K562 (cell line): Measurements from ENCODE around the gene CNOT1. TPM values are rescaled to one million over a fixed set of nuclear protein-coding genes. Genes with fewer than 3 reads are reported as not detected.
A peak's percentile ranks its signal among the peaks of the same experiment; 100 is the strongest.

Source experiments
- BCL6 ChIP-seq: fragments of 250-450 bp; sonication (Bioruptor Pico); IDR thresholded peaks from 2 replicates; pipeline ENCODE4 v1.4.0; 2020
- BMI1 ChIP-seq: fragments of 150-350 bp; IDR thresholded peaks from 2 replicates; pipeline ENCODE4 v1.6.1; 2014; ENCODE audit warnings: low read length
- HDAC8 ChIP-seq: fragments of 450-650 bp; IDR thresholded peaks from 2 replicates; pipeline ENCODE4 v1.6.1; 2016; ENCODE audit warnings: mild to moderate bottlenecking, missing genetic modification characterization, moderate library complexity, missing compliant biosample characterization
- MYC ChIP-seq, 2 experiments: fragments of 250-450 bp in 1 of 2; sonication (Bioruptor Pico) in 1 of 2; IDR thresholded peaks; 2 replicates each; pipeline versions ENCODE4 v1.5.1 to v1.6.1; 2012 to 2021; ENCODE audit warnings: low read depth in 2 of 2, borderline replicate concordance in 1 of 2, improper control_type of control experiment in 1 of 2, low read length in 1 of 2, mild to moderate bottlenecking in 1 of 2, moderate library complexity in 1 of 2
- NCOA2 ChIP-seq, 2 experiments: fragments of 450-650 bp; IDR thresholded peaks; 2 replicates each; pipeline ENCODE4 v1.6.1; 2018; ENCODE audit warnings: mild to moderate bottlenecking in 2 of 2, moderate library complexity in 1 of 2; ENCODE audit not compliant: partially characterized antibody in 2 of 2
- NFE2L1 ChIP-seq: fragments of 450-650 bp; IDR thresholded peaks from 2 replicates; pipeline ENCODE4 v1.6.1; 2016; ENCODE audit warnings: missing genetic modification characterization, low read depth, mild to moderate bottlenecking, missing compliant biosample characterization, moderate library complexity, borderline replicate concordance
- NR2C1 ChIP-seq, 2 experiments: fragments of 450-650 bp; IDR thresholded peaks; 2 replicates each; pipeline ENCODE4 v1.6.1; 2017; ENCODE audit warnings: mild to moderate bottlenecking in 2 of 2, antibody characterized with exemption in 1 of 2, inconsistent platforms in 1 of 2, missing compliant biosample characterization in 1 of 2, missing genetic modification characterization in 1 of 2
- OTX1 ChIP-seq: fragments of 450-650 bp; formaldehyde crosslinking; IDR thresholded peaks from 2 replicates; pipeline ENCODE4 v1.4.0; 2022; ENCODE audit warnings: mild to moderate bottlenecking
- PML ChIP-seq: IDR thresholded peaks from 2 replicates; pipeline ENCODE4 v1.6.1; 2012; ENCODE audit warnings: low read length, inconsistent platforms
- POLR3A ChIP-seq: IDR thresholded peaks from 2 replicates; pipeline ENCODE4 v1.6.1; 2011; ENCODE audit warnings: borderline replicate concordance, mild to moderate bottlenecking, moderate library complexity; ENCODE audit not compliant: insufficient read length, insufficient read depth; ENCODE audit errors: extremely low read depth
- PTRF ChIP-seq: fragments of 450-650 bp; IDR thresholded peaks from 2 replicates; pipeline ENCODE4 v1.6.1; 2016; ENCODE audit warnings: mild to moderate bottlenecking, missing genetic modification characterization, missing compliant biosample characterization
- RCOR1 ChIP-seq, 2 experiments: IDR thresholded peaks; 2 replicates each; pipeline ENCODE4 v1.6.1; 2012; ENCODE audit warnings: low read depth in 2 of 2, low read length in 2 of 2, borderline replicate concordance in 1 of 2, improper control_type of control experiment in 1 of 2
- SNIP1 ChIP-seq: fragments of 450-650 bp; IDR thresholded peaks from 2 replicates; pipeline ENCODE4 v1.7.1; 2017; ENCODE audit warnings: low read depth, mild to moderate bottlenecking
- YBX1 ChIP-seq: fragments of 450-650 bp; IDR thresholded peaks from 2 replicates; pipeline ENCODE4 v1.7.1; 2016; ENCODE audit warnings: mild to moderate bottlenecking
- ZNF347 ChIP-seq: fragments of 450-650 bp; formaldehyde crosslinking; IDR thresholded peaks from 2 replicates; pipeline ENCODE4 v1.4.0; 2020; ENCODE audit warnings: low read depth, mild to moderate bottlenecking, moderate library complexity
- ZNF436 ChIP-seq: fragments of 250-450, 450-650 bp; sonication (Bioruptor Pico); formaldehyde crosslinking; IDR thresholded peaks from 2 replicates; pipeline ENCODE4 v1.7.0; 2020; ENCODE audit warnings: mild to moderate bottlenecking
- ZNF445 ChIP-seq: fragments of 250-450 bp; sonication (Bioruptor Pico); IDR thresholded peaks from 2 replicates; pipeline ENCODE4 v1.4.0; 2020; ENCODE audit warnings: low read depth, mild to moderate bottlenecking, moderate library complexity
- ZNF57 ChIP-seq: fragments of 450-650 bp; formaldehyde crosslinking; IDR thresholded peaks from 2 replicates; pipeline ENCODE4 v1.4.0; 2020; ENCODE audit warnings: mild to moderate bottlenecking, moderate library complexity
- ZNF668 ChIP-seq: fragments of 250-450 bp; sonication (Bioruptor Pico); IDR thresholded peaks from 2 replicates; pipeline ENCODE4 v1.8.0; 2022; ENCODE audit warnings: mild to moderate bottlenecking, inconsistent platforms
- polyA plus RNA-seq, 8 experiments: library from polyadenylated mRNA; depleted of rRNA in 4 of 8; stranded (reverse) in 5 of 8; unstranded in 3 of 8; fragments of >200 nt; fragmentation: Nextera tagmentation in 2 of 8; fragmentation: Illumina TruSeq in 1 of 8; extraction: Ambion mirVana in 2 of 8; extraction: Trizol in 1 of 8; gene quantifications; 2 replicates each; pipeline versions ENCODE4 v1.2.1 to v1.2.3, GENCODE V29; 2011 to 2014; ENCODE audit warnings: inconsistent platforms in 1 of 8, missing spikeins in 1 of 8
- total RNA-seq, 7 experiments: library from RNA; depleted of rRNA in 6 of 7; stranded (reverse); fragments of >200 nt in 6 of 7; fragmentation: Illumina TruSeq in 2 of 7; extraction: Trizol in 2 of 7; gene quantifications; 2 replicates each; pipeline versions ENCODE4 v1.2.1 to v1.2.3, GENCODE V29; 2011 to 2021; ENCODE audit warnings: low replicate concordance in 1 of 7
- TF ChIP-seq, protein P1 (sequence below): fragments of 150-350 bp; IDR thresholded peaks from 2 replicates; pipeline ENCODE4 v1.6.1; 2014; ENCODE audit warnings: low read depth, mild to moderate bottlenecking, low read length, borderline replicate concordance
- TF ChIP-seq, protein P2 (sequence below), 3 experiments: fragments of 200-800 bp in 1 of 3; fragments of 250-450 bp in 1 of 3; fragments of 450-650 bp in 1 of 3; sonication (Bioruptor Pico) in 1 of 3; sonication (Bioruptor generic) in 1 of 3; formaldehyde crosslinking in 1 of 3; IDR thresholded peaks; 2 replicates each; pipeline versions ENCODE4 v1.6.1 to v1.8.0; 2016 to 2022; ENCODE audit warnings: mild to moderate bottlenecking in 2 of 3, missing genetic modification characterization in 2 of 3, missing compliant biosample characterization in 1 of 3, moderate library complexity in 1 of 3

CNOT1 gene
- total and polyA plus RNA-seq, 9 of the 15 experiments (the other 6 are each of a cell fraction or from before 2014, with no cell fraction given), result 110 to 270 (median 220) TPM

DNA sequence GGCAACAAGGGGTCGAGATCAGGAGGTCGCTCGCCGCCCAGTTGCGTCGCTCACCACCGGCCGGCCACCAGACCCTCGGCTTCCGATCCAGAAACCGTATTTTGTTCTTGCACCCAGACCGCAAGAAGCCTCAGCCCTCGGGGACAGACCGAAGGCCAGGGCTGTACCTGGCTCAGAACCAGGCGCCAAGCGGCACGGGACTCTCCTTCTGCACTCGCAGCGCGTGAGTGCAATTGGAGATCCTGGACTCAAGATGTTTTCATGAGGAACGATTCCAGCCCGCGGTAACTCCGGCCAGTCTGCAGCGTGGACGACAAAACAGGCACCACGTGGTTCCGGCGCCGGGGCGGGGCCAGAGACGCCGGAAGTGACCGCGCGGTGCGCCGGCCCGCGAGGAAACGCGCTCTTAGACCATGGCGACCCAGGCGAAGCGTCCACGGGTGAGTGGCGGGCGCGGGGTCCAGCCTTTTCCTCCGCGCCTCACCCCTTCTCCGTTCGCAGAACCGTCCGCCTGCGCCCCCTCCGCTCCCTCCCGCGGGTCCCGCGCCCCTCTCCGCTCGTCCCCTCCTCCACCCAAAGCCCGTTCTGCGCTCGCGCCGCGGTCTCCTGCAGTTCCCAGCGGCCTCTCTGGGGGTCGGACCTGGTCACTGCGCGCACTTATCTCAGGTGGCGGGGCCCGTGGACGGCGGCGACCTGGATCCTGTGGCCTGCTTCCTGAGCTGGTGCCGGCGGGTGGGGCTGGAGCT is 114.3 kb downstream of the CNOT1 start, which contains the start of gene SETD6 (continued):
- TF ChIP-seq OTX1 (CRISPR knock-in tag) (peak; percentile 79; the same call in 1 of the 2 replicates), POLR3A (no peak), ZNF668 (CRISPR knock-in tag) (no peak), BCL6 (no peak), PML (no peak), NFE2L1 (no peak), MYC (IDR thresholded peaks at IDR 0.05; ENCODE audit: low read depth, low read length) (peak; percentile 98), MYC (CRISPR knock-in tag; IDR thresholded peaks at IDR 0.05; ENCODE audit: borderline replicate concordance, low read depth) (peak; percentile 95; the same call in 1 of the 2 replicates), SNIP1 (no peak), ZNF57 (CRISPR knock-in tag) (no peak), NR2C1 (IDR thresholded peaks at IDR 0.05) (no peak), NR2C1 (tag; IDR thresholded peaks at IDR 0.05) (no peak), ZNF347 (CRISPR knock-in tag) (no peak), PTRF (tag) (no peak), YBX1 (no peak), NCOA2 (IDR thresholded peaks at IDR 0.05; ENCODE audit: partially characterized antibody in 2 of 2) (no peak), HDAC8 (tag) (no peak), ZNF445 (CRISPR knock-in tag) (no peak), ZNF436 (CRISPR knock-in tag) (no peak), BMI1 (no peak), RCOR1 (IDR thresholded peaks at IDR 0.05; ENCODE audit: borderline replicate concordance in 1 of 2, low read depth in 2 of 2, low read length in 2 of 2) (no peak)
- TF ChIP-seq, protein P1, sequence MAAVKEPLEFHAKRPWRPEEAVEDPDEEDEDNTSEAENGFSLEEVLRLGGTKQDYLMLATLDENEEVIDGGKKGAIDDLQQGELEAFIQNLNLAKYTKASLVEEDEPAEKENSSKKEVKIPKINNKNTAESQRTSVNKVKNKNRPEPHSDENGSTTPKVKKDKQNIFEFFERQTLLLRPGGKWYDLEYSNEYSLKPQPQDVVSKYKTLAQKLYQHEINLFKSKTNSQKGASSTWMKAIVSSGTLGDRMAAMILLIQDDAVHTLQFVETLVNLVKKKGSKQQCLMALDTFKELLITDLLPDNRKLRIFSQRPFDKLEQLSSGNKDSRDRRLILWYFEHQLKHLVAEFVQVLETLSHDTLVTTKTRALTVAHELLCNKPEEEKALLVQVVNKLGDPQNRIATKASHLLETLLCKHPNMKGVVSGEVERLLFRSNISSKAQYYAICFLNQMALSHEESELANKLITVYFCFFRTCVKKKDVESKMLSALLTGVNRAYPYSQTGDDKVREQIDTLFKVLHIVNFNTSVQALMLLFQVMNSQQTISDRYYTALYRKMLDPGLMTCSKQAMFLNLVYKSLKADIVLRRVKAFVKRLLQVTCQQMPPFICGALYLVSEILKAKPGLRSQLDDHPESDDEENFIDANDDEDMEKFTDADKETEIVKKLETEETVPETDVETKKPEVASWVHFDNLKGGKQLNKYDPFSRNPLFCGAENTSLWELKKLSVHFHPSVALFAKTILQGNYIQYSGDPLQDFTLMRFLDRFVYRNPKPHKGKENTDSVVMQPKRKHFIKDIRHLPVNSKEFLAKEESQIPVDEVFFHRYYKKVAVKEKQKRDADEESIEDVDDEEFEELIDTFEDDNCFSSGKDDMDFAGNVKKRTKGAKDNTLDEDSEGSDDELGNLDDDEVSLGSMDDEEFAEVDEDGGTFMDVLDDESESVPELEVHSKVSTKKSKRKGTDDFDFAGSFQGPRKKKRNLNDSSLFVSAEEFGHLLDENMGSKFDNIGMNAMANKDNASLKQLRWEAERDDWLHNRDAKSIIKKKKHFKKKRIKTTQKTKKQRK, result no peak
- TF ChIP-seq, protein P2, sequence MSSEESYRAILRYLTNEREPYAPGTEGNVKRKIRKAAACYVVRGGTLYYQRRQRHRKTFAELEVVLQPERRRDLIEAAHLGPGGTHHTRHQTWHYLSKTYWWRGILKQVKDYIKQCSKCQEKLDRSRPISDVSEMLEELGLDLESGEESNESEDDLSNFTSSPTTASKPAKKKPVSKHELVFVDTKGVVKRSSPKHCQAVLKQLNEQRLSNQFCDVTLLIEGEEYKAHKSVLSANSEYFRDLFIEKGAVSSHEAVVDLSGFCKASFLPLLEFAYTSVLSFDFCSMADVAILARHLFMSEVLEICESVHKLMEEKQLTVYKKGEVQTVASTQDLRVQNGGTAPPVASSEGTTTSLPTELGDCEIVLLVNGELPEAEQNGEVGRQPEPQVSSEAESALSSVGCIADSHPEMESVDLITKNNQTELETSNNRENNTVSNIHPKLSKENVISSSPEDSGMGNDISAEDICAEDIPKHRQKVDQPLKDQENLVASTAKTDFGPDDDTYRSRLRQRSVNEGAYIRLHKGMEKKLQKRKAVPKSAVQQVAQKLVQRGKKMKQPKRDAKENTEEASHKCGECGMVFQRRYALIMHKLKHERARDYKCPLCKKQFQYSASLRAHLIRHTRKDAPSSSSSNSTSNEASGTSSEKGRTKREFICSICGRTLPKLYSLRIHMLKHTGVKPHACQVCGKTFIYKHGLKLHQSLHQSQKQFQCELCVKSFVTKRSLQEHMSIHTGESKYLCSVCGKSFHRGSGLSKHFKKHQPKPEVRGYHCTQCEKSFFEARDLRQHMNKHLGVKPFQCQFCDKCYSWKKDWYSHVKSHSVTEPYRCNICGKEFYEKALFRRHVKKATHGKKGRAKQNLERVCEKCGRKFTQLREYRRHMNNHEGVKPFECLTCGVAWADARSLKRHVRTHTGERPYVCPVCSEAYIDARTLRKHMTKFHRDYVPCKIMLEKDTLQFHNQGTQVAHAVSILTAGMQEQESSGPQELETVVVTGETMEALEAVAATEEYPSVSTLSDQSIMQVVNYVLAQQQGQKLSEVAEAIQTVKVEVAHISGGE (CRISPR knock-in tag; IDR thresholded peaks at IDR 0.05), result peak; percentile 57 to 95 (median 68); a peak in 5 of 6 replicates
